Stomach smooth muscle (tissue), 2 donors: ENCODE measurements around the gene AGPAT3.

ENCODE experiments used
- H3K27ac ChIP-seq: one replicate; pipeline ENCODE4 v1.7.0; 2013; ENCODE audit warnings: mild to moderate bottlenecking, low read length, inconsistent platforms
- H3K27me3 ChIP-seq, 2 donors: one replicate each; pipeline ENCODE4 v1.7.0; 2013; ENCODE audit warnings: low read length in 2 of 2; ENCODE audit not compliant: insufficient read depth in 2 of 2, control insufficient read depth in 1 of 2
- H3K36me3 ChIP-seq, 2 donors: one replicate each; pipeline ENCODE4 v1.7.0; 2013; ENCODE audit warnings: low read length in 2 of 2; ENCODE audit not compliant: control insufficient read depth in 2 of 2, insufficient read depth in 2 of 2
- H3K4me1 ChIP-seq: one replicate; pipeline ENCODE4 v1.7.0; 2013; ENCODE audit warnings: low read length; ENCODE audit not compliant: control insufficient read depth, insufficient read depth
- H3K4me3 ChIP-seq, 2 donors: one replicate each; pipeline ENCODE4 v1.7.0; 2013; ENCODE audit warnings: low read length in 2 of 2
- H3K9ac ChIP-seq, 2 donors: one replicate each; pipeline ENCODE4 v1.7.0; 2013; ENCODE audit warnings: low read length in 2 of 2, mild to moderate bottlenecking in 1 of 2
- H3K9me3 ChIP-seq, 2 donors: one replicate each; pipeline ENCODE4 v1.7.0; 2013; ENCODE audit warnings: low read length in 2 of 2; ENCODE audit not compliant: control insufficient read depth in 2 of 2
- donor health status: healthy.
- donor health status: Pancreatic carcinoma.

The AGPAT3 gene

DNA sequence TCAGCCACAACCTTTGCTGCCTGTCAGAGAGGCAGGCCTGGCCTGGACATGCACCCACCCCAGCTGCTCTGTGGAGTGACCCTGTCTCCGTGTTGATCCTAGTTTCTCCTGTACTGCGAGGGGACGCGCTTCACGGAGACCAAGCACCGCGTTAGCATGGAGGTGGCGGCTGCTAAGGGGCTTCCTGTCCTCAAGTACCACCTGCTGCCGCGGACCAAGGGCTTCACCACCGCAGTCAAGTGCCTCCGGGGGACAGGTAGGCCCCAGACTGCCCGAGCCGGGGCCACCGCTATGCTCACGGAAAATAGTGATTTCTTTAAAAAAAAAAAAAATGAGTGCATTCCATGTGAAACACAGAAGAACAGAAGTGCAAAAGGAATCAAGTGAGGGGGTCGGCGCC lies 105.5 kb downstream of the AGPAT3 start:
- H3K9me3 ChIP-seq: no peaks in the 10 kb centered on the region
- H3K4me1 ChIP-seq: peaks cover 2% of the 10 kb centered on the region
- H3K9ac ChIP-seq: no peak overlapping the region
- no peaks in the 10 kb centered on the region for H3K27me3 ChIP-seq
- H3K36me3 ChIP-seq: peaks cover 22 to 27% of the 10 kb centered on the region in 2 donors
- H3K4me3 ChIP-seq: no peak overlapping the region
- H3K27ac ChIP-seq: no peak overlapping the region

DNA sequence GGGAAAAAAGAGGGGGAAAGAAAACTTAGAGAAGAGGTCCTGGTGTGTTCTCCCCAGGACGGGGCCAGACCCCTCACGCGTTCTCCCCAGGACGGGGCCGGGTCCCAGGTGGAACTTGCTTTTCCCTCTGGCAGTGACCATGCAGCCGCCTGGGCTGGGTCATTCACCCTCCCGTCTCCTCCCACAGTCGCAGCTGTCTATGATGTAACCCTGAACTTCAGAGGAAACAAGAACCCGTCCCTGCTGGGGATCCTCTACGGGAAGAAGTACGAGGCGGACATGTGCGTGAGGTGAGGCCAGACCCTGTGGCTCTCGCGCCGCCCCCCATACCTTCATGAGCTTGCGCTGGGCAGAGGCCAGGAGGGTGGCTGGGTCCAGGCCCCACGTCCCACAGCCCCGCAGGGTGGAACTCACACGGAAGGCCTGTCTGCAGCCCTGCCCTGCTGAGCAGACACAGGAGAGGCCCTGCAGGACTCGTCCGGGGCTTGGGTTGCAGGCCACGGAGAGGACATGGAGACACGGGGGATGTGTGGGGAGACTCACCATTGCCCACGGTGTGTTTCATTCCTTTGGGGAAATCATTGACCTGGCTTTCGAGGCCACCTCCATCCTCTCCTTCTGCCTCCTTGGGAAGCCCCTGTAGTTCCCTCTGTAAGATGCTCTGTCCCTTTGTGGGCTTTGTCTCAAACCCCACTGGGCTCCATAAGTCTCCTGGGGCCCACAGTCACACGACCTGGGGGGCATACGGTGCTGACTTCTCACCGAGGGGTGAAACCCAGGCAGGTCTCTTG lies 106.4 kb downstream of the AGPAT3 start:
- H3K27me3 ChIP-seq: no peaks in the 10 kb centered on the region
- H3K9ac ChIP-seq: no peak overlapping the region
- H3K27ac ChIP-seq: no peak overlapping the region
- H3K36me3 ChIP-seq: peaks cover 22 to 27% of the 10 kb centered on the region in 2 donors
- H3K4me3 ChIP-seq: no peak overlapping the region
- H3K4me1 ChIP-seq: peaks cover 2% of the 10 kb centered on the region
- no peaks in the 10 kb centered on the region for H3K9me3 ChIP-seq

DNA sequence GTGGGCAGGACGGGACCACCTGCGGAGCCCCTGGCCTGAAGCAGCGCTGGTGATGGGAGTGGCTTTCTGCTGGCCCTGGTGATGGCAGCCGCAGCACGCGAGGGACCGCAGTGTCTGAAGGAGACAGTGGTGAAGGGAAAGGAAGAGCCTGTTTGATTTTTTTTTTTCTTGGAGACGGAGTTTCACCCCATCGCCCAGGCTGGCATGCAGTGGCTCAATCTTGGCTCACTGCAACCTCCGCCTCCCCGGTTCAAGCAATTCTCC lies 106.9 kb downstream of the AGPAT3 start:
- peaks cover 19 to 24% of the 10 kb centered on the region in 2 donors for H3K36me3 ChIP-seq
- no peaks in the 10 kb centered on the region for H3K9me3 ChIP-seq
- no peaks in the 10 kb centered on the region for H3K27me3 ChIP-seq
- no peak overlapping the region for H3K9ac ChIP-seq
- no peak overlapping the region for H3K27ac ChIP-seq
- H3K4me1 ChIP-seq: peaks cover 2% of the 10 kb centered on the region
- no peak overlapping the region for H3K4me3 ChIP-seq

DNA sequence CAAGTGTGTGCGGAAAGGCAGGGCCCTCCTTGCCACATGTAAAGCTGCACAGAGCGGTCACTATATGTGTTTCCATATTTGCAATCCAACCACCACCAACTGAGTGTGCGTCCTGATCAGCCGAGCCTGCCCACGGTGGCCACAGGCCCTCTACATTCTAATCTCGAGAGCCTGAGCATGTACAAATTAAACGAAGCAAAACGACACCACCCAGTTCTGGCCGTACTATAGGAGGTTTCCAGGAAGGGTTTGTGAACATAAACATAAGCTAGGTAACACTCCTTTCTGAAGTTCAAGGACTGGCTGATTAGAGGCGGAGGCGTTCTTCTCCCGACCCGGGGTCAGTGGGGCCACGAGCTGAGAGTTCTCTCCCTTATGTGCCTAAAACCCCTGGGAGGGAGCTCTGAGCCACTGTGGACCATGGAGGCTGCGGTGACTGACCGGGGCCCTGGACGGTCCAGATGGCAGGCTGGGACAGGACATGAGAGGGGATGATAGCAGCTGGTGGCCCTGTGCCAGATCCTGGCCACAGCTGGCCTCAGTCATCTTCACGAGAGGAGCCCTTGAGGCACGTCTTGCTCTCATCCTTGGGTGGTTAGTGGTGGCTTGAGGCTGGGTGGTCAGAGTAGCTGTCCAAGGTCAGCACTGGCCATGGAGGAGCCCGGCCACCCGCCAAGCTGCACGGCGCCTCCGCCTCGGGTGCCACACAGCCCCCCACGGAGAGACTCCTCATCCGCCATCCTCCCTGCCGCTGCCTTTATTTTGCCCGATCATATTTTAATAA lies 108.0 kb downstream of the AGPAT3 start:
- Histone ChIP-seq H3K4me3 (no peak overlapping the region), H3K36me3 (peaks cover 19 to 26% of the 10 kb centered on the region in 2 donors), H3K27me3 (no peaks in the 10 kb centered on the region), H3K27ac (no peak overlapping the region), H3K4me1 (peaks cover 2% of the 10 kb centered on the region), H3K9me3 (no peaks in the 10 kb centered on the region), H3K9ac (no peak overlapping the region)

DNA sequence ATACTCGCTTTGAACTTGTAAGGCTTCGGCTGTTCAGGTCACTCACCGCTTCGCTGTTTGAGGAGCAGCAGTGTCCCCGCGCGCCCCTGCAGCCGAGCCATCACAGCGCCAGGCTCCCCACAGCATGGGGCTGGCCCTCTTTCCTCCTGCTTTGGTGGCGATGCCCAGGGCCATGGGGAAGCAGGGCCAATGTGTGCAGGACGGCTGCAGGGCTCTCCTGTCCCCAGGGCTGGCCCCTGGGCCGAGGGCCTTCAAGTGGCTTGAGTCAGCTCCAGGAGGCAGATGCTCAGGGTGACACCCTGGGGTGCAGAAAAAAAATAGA lies 108.6 kb downstream of the AGPAT3 start:
- Histone ChIP-seq H3K4me3 (no peak overlapping the region), H3K36me3 (peaks cover 19 to 31% of the 10 kb centered on the region in 2 donors), H3K27ac (no peak overlapping the region), H3K4me1 (peaks cover 2% of the 10 kb centered on the region), H3K9ac (no peak overlapping the region), H3K9me3 (no peaks in the 10 kb centered on the region), H3K27me3 (no peaks in the 10 kb centered on the region)

DNA sequence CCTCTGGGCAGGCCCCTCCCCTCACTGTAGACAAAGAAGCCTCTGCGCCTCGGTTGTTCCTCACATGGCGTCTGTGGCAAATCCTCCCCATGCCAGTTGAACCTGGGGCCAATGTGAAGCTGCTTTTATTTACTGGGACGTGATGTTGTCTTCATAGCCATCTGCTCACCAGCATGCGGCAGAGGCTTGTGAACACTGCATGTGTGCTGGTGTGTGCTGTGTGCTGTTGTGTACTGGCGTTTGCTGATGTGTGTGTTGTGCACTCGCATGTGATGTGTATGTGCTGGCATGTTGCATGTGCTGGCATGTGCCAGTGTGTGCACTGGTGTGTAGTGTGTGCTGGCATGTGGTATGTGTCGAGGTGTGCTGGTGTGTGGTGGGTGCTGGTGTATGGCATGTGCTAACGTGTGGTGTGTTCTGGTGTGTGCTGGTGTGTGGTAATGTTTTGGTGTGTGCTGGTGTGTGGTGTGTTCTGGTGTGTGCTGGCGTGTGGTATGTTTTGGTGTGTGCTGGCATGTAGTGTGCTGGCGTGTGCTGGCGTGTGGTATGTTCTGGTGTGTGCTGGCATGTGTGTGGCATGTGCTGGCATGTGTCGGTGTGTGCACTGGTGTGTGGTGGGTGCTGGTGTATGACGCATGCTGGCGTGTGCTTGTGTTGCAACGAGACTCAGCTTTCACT lies 109.9 kb downstream of the AGPAT3 start:
- Histone ChIP-seq H3K36me3 (peaks cover 13 to 28% of the 10 kb centered on the region in 2 donors), H3K27ac (no peak overlapping the region), H3K27me3 (no peaks in the 10 kb centered on the region), H3K4me1 (peaks cover 2% of the 10 kb centered on the region), H3K4me3 (no peak overlapping the region), H3K9me3 (no peaks in the 10 kb centered on the region), H3K9ac (no peak overlapping the region)

DNA sequence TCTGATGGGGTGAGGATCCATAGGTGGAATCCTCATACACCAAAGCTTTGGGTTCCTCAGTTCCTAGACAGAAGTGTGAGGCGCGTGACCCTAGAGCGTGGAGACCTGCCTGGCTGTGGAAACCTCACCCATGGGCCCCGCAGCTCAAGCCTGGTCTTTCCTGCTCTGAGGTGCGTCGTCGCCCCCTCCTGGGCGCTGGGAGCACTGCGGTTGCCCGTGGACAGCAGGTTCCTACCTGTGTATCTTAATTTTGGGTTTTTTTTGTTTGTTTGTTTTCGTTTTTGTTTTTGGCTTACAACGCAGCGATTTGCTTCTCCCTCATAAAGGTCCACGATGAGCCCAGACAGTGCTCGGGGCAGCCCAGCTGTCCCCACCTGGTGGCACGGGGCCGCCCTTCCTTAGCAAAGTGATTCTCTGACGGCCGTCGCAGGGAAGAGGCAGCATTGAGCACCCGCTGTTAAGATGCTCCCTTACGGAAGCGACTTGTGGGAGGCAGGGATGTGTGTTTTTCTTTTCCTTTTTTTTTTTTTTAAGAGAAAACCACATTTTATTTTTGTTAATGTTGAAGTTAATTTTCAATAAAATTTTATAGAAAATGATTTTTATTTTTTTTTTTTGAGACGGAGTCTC lies 110.6 kb downstream of the AGPAT3 start:
- Histone ChIP-seq H3K36me3 (peaks cover 9 to 30% of the 10 kb centered on the region in 2 donors), H3K4me3 (no peak overlapping the region), H3K27me3 (no peaks in the 10 kb centered on the region), H3K9ac (no peak overlapping the region), H3K4me1 (peaks cover 2% of the 10 kb centered on the region), H3K27ac (no peak overlapping the region), H3K9me3 (no peaks in the 10 kb centered on the region)

DNA sequence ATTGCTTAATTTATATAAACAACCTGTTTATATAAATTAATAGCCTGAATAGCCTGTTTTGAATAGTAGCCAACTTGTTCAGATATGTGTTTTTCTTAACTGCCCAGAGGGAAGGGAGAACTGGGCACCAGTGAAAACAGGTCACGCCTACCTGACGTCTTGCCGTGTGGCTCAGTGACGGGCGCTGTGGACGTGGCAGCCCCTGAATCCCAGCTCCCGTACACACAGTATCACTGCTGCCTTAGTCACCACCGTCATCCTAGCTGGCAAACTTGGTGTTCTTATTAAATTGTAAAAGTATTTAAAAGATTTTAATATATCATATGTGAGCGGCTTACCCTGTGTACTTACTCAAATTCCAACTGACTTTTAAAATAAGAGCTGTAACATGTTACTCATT lies 111.6 kb downstream of the AGPAT3 start:
- peaks cover 13 to 29% of the 10 kb centered on the region in 2 donors for H3K36me3 ChIP-seq
- no peak overlapping the region for H3K9ac ChIP-seq
- H3K27me3 ChIP-seq: no peaks in the 10 kb centered on the region
- no peaks in the 10 kb centered on the region for H3K9me3 ChIP-seq
- no peak overlapping the region for H3K27ac ChIP-seq
- no peak overlapping the region for H3K4me3 ChIP-seq
- H3K4me1 ChIP-seq: peaks cover 2% of the 10 kb centered on the region

DNA sequence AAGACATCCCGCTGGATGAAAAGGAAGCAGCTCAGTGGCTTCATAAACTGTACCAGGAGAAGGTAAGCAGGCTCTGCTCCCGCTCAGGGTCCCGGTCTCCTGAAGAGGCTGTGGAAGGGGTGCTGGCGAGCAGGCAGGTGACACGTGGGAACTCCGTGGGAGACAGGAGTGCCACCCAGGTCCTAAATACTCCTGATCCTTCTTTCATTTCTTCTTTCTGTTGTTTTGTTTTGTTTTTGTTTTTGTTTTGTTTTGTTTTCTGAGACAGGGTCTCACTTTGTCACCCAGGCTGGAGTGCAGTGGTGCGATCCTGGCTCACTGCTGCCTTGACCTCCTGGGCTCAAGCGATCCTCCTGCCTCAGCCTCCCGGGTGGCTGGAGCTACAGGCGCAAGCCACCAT lies 113.0 kb downstream of the AGPAT3 start:
- Histone ChIP-seq H3K4me1 (peaks cover 2% of the 10 kb centered on the region), H3K9ac (no peak overlapping the region), H3K27me3 (no peaks in the 10 kb centered on the region), H3K27ac (no peak overlapping the region), H3K9me3 (no peaks in the 10 kb centered on the region), H3K36me3 (peaks cover 19 to 26% of the 10 kb centered on the region in 2 donors), H3K4me3 (no peak overlapping the region)

DNA sequence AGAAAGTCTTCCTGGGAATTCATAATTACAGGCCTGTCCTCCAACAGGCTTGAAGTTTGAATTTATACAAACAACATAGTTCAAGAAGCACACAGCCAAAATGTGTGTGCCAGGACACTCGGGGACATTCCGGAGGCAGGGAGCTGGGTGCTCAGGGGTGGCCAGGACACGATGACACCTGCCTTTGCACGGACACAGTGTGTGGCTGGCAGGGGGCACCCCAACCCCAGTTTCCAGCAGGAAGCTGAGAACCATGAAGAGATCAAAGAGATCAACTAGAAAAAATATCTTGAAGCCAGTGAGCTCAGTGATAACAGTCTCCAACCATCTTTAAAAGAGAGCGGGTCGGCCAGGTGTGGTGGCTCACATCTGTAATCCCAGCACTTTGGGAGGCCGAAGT lies 114.6 kb downstream of the AGPAT3 start:
- Histone ChIP-seq H3K9me3 (no peaks in the 10 kb centered on the region), H3K27ac (no peak overlapping the region), H3K9ac (no peak overlapping the region), H3K27me3 (no peaks in the 10 kb centered on the region), H3K4me3 (no peak overlapping the region), H3K36me3 (peaks cover 20 to 28% of the 10 kb centered on the region in 2 donors), H3K4me1 (peaks cover 2% of the 10 kb centered on the region)
